Muscle of leg (tissue), 11 donors: ENCODE measurements around the gene NQO2. TPM values are rescaled to one million over a fixed set of nuclear protein-coding genes. Genes with fewer than 3 reads are reported as not detected.
"Not testable (repeated sequence)": the region's sequence is repeated elsewhere in the genome, so short reads cannot be mapped to it uniquely, and the experiment has no call there.

Experiments used
- DNase-seq: peaks from one replicate; pipeline ENCODE4 v3.0.0; 2013
- H3K27ac ChIP-seq: one replicate; pipeline ENCODE4 v1.5.1; 2013; ENCODE audit warnings: mild to moderate bottlenecking, low read length, control low read depth
- H3K27me3 ChIP-seq: one replicate; pipeline ENCODE4 v1.6.1; 2013; ENCODE audit warnings: low read length; ENCODE audit not compliant: control insufficient read depth, insufficient read depth
- H3K36me3 ChIP-seq: one replicate; pipeline ENCODE4 v1.6.1; 2013; ENCODE audit warnings: low read length; ENCODE audit not compliant: control insufficient read depth, insufficient read depth
- H3K4me1 ChIP-seq: one replicate; pipeline ENCODE4 v1.6.1; 2013; ENCODE audit warnings: low read length; ENCODE audit not compliant: control insufficient read depth, insufficient read depth
- H3K4me3 ChIP-seq: one replicate; pipeline ENCODE4 v1.5.1; 2013; ENCODE audit warnings: low read length, control low read depth
- H3K9me3 ChIP-seq: replicated peaks from 2 replicates; pipeline ENCODE4 v1.6.1; 2013; ENCODE audit warnings: low read depth, low read length; ENCODE audit not compliant: control insufficient read depth
- WGBS: methylation state at CpG from one replicate; pipeline ENCODE4 v1.1.5; 2013; ENCODE audit warnings: missing lambda C conversion rate; ENCODE audit not compliant: insufficient coverage; 5-methylcytosine and 5-hydroxymethylcytosine counted together
- polyA plus RNA-seq, 8 donors: library from polyadenylated mRNA; unstranded; fragments of 120-200 nt; gene quantifications; one replicate each; pipeline versions ENCODE4 v1.2.1 to v1.2.3, GENCODE V29; 2013; ENCODE audit warnings: inconsistent platforms in 1 of 8, low replicate concordance in 1 of 8; ENCODE audit not compliant: insufficient read length in 8 of 8, insufficient read depth in 1 of 8
- total RNA-seq: library from RNA; stranded (reverse); fragments of 120-200 nt; gene quantifications from one replicate; pipeline ENCODE4 v1.2.4, GENCODE V29; 2013

NQO2 gene
- total and polyA plus RNA-seq, 9 donors: 15.0 to 21.3 (median 19.7) TPM

DNA sequence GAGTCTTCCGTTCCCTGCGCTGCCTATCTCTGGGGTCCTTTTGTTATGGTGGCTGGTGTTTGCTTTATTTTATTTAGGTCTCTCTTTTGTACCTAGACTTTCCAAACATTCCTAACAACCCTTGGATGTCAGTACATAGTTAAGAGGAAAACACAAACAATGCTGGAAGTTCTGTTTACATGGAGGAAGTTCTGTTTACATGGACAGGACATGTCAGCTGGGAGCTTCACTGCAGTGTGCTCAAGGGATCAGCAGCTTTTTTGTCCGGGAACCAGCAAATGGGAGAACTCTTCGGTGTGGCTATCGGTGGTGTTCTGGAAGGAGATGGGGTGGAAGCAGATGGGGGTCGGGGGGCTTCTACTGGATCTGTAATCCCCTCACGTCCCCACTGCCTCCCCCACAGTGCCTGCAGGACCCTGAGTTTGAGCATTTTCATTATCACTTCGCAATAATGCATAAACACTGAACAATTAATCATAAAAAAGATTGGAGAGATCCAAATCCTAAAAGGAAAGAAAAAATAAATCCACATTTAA is 31.0 kb upstream of the NQO2 start:
- no peaks in the 10 kb centered on the region for H3K36me3 ChIP-seq
- no peaks in the 10 kb centered on the region for H3K9me3 ChIP-seq
- H3K4me3 ChIP-seq: no peak overlapping the region
- DNase-seq: no peak
- WGBS: no CpG with 5 or more reads among the region's 8 CpGs
- H3K27ac ChIP-seq: no peak overlapping the region
- H3K4me1 ChIP-seq: peaks cover 9% of the 10 kb centered on the region
- no peaks in the 10 kb centered on the region for H3K27me3 ChIP-seq

DNA sequence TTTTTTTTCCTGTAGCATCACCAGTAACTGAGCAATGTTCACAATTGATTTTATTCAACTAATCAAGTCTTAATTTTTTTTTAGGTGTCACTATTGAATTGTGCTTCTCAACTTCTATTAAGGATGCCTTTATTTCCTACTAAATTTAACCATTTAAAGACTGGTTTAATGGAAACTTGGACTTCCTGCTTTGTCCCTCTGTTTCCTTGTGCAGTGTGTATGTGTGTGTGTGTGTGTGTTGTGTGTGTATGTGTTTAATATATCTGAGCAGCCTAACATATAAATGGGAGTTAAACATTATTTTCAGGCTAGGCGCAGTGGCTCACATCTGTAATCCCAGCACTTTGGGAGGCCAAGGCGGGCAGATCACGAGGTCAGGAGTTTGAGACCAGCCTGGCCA is 30.1 kb upstream of the NQO2 start:
- Histone ChIP-seq H3K4me3 (no peak overlapping the region), H3K27me3 (no peaks in the 10 kb centered on the region), H3K4me1 (peaks cover 9% of the 10 kb centered on the region), H3K9me3 (no peaks in the 10 kb centered on the region), H3K36me3 (no peaks in the 10 kb centered on the region), H3K27ac (no peak overlapping the region)
- peak; percentile 31 for DNase-seq
- no CpG with 5 or more reads among the region's 3 CpGs for WGBS

DNA sequence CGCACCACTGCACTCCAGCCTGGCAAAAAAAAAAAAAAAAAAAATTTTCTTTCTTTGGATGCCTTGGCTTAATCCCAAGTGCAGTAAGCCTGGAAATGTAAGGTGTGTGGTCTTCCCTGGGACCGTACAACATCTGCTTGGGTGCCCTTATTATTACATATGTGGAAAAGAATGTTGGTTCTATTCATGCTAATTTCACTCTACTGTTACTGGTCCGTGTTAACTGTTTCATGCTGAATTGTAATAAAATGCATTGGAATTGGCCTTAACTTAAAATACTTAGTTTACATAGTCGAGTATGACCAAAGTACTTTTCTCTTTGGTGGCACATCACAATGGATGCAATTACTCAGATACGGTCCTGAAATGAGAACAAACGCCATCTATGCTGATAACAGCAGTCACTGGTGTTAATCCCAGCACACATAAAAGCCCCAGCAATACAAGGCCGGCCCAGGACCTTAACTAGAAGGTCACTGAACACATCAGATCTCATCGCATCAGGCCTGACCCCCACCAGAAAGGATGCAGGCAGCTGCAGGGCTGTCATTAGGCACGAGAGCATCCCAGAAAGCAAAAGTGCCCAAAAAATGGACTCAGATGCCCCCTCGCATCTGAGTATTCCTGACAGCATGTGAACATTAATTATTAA is 29.5 kb upstream of the NQO2 start:
- Histone ChIP-seq H3K9me3 (no peaks in the 10 kb centered on the region), H3K36me3 (no peaks in the 10 kb centered on the region), H3K27ac (peak overlapping the region; percentile 86), H3K27me3 (no peaks in the 10 kb centered on the region), H3K4me3 (peak overlapping the region; percentile 50), H3K4me1 (peaks cover 9% of the 10 kb centered on the region)
- peak; percentile 37 for DNase-seq
- 25% methylated on average over 4 of the region's 10 CpGs for WGBS

DNA sequence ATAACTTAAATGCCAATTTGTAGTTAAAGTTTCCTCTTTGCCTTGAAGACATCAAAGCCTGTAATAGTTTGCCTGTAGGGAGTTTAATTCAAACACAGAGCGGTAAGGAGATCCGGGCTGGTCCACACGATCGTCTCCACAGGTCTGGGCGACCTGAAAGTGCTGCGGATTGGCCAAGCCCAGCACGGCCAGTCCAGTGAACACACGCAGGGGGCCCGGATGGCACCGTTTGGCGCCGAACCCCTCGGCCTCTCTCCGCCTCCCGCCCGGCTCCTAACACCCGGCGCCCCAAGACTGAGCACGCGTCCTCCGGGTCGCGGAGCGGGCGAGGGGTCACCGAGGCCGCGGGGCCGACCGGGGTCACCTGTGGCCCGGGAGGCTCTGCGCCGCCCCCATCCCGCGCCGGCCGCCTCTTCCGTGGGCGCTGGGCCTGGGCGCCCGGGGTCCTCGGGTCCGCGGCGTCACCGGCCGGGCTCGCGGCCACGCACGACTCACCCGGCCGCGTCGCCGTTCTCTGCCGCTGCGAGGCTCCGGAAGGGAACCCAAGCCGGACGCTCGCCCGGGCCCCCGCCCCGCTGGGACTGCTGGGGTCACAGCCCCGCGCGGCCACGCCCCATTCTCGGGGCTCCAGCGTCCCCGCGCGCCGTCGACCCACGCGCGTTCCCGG is 28.8 kb upstream of the NQO2 start:
- under 1% methylated on average over 80 of the region's 80 CpGs for WGBS
- Histone ChIP-seq H3K36me3 (no peaks in the 10 kb centered on the region), H3K27me3 (no peaks in the 10 kb centered on the region), H3K4me1 (peaks cover 9% of the 10 kb centered on the region), H3K27ac (peak overlapping the region; percentile 94), H3K9me3 (no peaks in the 10 kb centered on the region), H3K4me3 (peak overlapping the region; percentile 62)
- DNase-seq: peak; percentile 76

DNA sequence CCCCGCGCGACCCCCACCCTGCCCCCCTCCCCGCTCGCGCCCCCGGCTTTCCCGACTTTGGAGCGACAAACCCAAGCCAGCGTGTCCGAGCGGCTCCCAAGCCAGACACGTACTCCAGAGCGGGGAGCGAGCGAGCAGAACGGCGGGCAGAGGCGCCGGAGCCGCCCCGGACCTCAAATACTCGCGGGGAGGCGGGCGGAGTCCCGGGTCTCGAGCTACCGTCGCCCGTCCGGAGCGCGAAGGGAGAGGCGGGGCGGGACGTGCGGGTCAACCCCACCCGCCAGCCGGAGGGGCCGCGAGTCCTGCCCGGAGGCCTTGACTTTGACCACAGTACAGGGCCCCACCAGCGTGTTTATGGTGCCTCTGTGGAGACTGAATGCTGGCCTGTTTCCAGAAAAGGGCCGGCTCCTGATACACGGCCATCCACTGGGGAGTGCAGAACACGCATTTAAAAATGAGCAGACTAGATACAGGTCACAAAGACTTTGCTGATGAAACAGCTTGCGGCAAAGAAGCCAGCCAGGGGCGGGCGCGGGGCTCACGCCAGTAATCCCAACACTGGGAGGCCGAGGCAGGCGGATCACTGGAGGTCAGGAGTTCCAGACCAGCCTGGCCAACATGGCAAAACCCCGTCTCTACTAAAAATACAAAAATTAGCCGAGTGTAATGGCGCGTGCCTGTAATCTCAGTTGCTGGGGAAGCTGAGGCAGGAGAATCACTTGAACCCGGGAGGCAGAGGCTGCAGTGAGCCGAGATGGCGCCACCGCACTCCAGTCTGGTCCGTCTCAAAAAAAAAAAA is 28.1 kb upstream of the NQO2 start, which contains the start of gene SERPINB6:
Gene SERPINB6, minus strand, starts transcription at position 148 of the 799 bp plus-strand sequence. CDS start 12,235 bp downstream, outside the sequence.
- DNase-seq: peak; percentile 91

DNA sequence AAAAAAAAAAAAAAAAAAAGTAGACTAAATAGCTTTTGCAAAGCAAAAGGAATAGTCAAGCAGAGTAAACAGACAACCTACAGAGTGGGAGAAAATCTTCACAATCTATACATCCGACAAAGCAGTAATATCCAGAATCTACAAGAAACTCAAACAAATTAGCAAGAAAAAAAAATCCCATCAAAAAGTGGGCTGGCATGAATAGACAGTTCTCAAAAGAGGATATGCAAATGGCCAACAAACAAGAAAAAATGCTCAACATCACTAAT is 27.5 kb upstream of the NQO2 start:
- Histone ChIP-seq H3K4me1 (peaks cover 15% of the 10 kb centered on the region), H3K4me3 (peak overlapping the region; percentile 62), H3K27ac (peak overlapping the region; percentile 94)
- WGBS: no CpG with 5 or more reads among the region's 1 CpG
- H3K36me3 ChIP-seq, DNase-seq, H3K9me3 ChIP-seq, H3K27me3 ChIP-seq: not testable (repeated sequence)

More for the DNA sequence above, 28.1 kb upstream of the NQO2 start, which contains the start of gene SERPINB6:
- Histone ChIP-seq H3K9me3 (no peaks in the 10 kb centered on the region), H3K4me1 (peaks cover 14% of the 10 kb centered on the region), H3K36me3 (no peaks in the 10 kb centered on the region), H3K4me3 (peak within 1 kb of the TSS; percentile 62), H3K27me3 (no peaks in the 10 kb centered on the region), H3K27ac (peak within 1 kb of the TSS; percentile 94)
- WGBS: under 1% methylated on average over 53 of the region's 63 CpGs

DNA sequence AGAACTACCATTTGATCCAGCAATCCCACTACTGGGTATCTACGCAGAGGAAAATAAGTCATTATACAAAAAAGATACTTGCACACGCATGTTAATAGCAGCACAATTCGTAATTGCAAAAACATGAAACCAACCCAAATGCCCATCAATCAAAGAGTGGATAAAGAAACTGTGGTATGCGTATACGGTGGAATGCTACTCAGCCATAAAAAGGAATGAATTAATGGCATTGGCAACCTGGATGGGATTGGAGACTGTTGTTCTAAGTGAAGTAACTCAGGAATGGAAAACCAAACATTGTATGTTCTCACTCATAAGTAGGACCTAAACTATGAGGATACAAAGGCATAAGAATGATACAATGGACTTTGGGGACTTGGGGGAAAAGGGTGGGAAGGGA is 27.0 kb upstream of the NQO2 start:
- not testable (repeated sequence) for H3K27me3 ChIP-seq, H3K9me3 ChIP-seq, DNase-seq, H3K27ac ChIP-seq, H3K36me3 ChIP-seq, H3K4me3 ChIP-seq
- H3K4me1 ChIP-seq: peaks cover 15% of the 10 kb centered on the region
- WGBS: no CpG with 5 or more reads among the region's 5 CpGs

DNA sequence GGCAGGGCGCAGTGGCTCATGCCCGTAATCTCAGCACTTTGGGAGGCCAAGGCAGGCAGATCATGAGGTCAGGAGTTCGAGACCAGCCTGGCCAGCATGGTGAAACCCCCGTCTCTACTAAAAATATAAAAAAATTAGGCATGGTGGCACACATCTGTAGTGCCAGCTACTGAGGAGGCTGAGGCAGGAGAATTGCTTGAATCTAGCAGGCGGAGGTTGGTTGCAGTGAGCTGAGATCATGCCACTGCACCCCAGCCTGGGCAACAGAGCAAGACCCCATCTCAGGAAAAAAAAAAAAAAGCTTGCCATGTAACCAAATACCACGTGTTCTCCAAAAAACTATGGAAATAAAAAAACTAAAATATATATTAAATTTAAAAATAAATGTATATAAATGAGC is 26.5 kb upstream of the NQO2 start:
- not testable (repeated sequence) for H3K9me3 ChIP-seq, H3K27me3 ChIP-seq, H3K36me3 ChIP-seq, H3K4me3 ChIP-seq, H3K27ac ChIP-seq, DNase-seq
- peaks cover 15% of the 10 kb centered on the region for H3K4me1 ChIP-seq
- 100% methylated on average over 1 of the region's 6 CpGs for WGBS

DNA sequence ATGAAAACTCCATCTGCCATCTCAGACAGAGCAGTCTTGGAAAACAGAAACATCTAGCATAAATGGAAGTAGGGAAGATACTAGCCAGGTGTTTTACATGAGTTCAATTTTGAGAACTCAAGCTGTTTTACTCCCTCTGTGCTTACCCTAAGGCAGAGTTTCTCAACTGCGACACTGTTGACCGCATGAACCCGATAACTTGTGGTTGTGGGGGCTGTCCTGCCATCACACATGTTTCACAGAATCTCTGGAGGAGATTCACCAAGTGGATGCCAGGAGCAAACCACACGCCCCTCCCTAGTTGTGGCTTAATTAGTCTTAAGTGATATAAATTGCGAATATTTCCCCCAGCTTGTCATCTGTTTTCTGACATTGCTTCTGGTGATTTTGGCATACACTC is 26.0 kb upstream of the NQO2 start:
- no peak overlapping the region for H3K27ac ChIP-seq
- DNase-seq: no peak
- H3K36me3 ChIP-seq: no peaks in the 10 kb centered on the region
- H3K27me3 ChIP-seq: no peaks in the 10 kb centered on the region
- WGBS: no CpG with 5 or more reads among the region's 5 CpGs
- no peaks in the 10 kb centered on the region for H3K9me3 ChIP-seq
- peaks cover 15% of the 10 kb centered on the region for H3K4me1 ChIP-seq
- no peak overlapping the region for H3K4me3 ChIP-seq

DNA sequence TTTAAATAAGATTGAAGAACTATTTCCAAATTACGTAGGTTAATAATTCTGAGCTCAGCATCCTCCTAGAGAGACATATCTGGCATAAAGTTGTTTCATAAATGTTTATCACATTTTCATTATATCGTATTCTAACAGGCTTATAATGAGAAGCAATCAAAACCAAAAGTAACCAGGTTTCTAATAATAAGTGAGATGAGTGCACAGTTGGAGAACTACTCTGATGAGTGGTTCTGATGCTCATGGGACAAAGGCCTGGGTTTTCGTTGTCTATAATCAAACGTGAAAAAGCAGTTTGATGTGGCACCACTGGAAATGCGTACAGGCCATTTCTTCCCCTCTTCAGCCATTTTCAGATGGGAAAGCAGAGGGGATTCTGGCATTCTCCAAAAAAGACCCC is 23.6 kb upstream of the NQO2 start:
- DNase-seq: no peak
- Histone ChIP-seq H3K9me3 (no peaks in the 10 kb centered on the region), H3K4me1 (peaks cover 12% of the 10 kb centered on the region), H3K27ac (no peak overlapping the region), H3K4me3 (no peak overlapping the region), H3K27me3 (no peaks in the 10 kb centered on the region), H3K36me3 (no peaks in the 10 kb centered on the region)
- no CpG with 5 or more reads among the region's 5 CpGs for whole genome bisulfite sequencing
